ENCODE measurements around the gene CD2BP2. TPM values are rescaled to one million over a fixed set of nuclear protein-coding genes. Genes with fewer than 3 reads are reported as not detected.

CD2BP2 gene
- total and polyA plus RNA-seq, 9 of the 15 experiments (the other 6 are each of a cell fraction or from before 2014, with no cell fraction given) = 3.9 to 51.1 (median 32.8) TPM

- TF ChIP-seq UBTF (IDR thresholded peaks at IDR 0.05; ENCODE audit: borderline replicate concordance in 1 of 2, low read depth in 2 of 2, low read length in 2 of 2) (no peak), THAP7 (CRISPR knock-in tag; IDR thresholded peaks at IDR 0.05) (peak; percentile 80; the same call in 1 of the 2 replicates), FOXP4 (CRISPR knock-in tag; IDR thresholded peaks at IDR 0.05; ENCODE audit: borderline replicate concordance) (0 out of 2 replicates have a peak, but pooled peaks have one; percentile 29), ELF2 (CRISPR knock-in tag; IDR thresholded peaks at IDR 0.05) (peak; percentile 99), MEIS2 (IDR thresholded peaks at IDR 0.05; ENCODE audit: partially characterized antibody) (peak; percentile 47), FOXJ2 (tag; IDR thresholded peaks at IDR 0.05) (no peak), CBFA2T2 (conservative IDR thresholded peaks at IDR 0.05) (peak; percentile 79), E2F8 (IDR thresholded peaks at IDR 0.05; ENCODE audit: low read depth, partially characterized antibody) (peak; percentile 100), SIX5 (IDR thresholded peaks at IDR 0.05; ENCODE audit: borderline replicate concordance in 1 of 2, insufficient read depth in 1 of 2, low read depth in 1 of 2, low read length in 2 of 2) (peak; percentile 47 to 67; a peak in 3 of 4 replicates), NFIC (IDR thresholded peaks at IDR 0.05) (peak; percentile 66), CREM (IDR thresholded peaks at IDR 0.05; ENCODE audit: low read depth) (peak; percentile 96), CCNT2 (IDR thresholded peaks at IDR 0.05; ENCODE audit: borderline replicate concordance, extremely low read depth, insufficient read length, low read depth, low read length) (peak; percentile 68), HCFC1 (IDR thresholded peaks at IDR 0.05; ENCODE audit: low read depth, low read length) (peak; percentile 91), ZNF436 (CRISPR knock-in tag; IDR thresholded peaks at IDR 0.05) (no peak), HLTF (IDR thresholded peaks at IDR 0.05) (no peak; the same call in 1 of the 2 replicates), HIVEP1 (CRISPR knock-in tag; IDR thresholded peaks at IDR 0.05) (0 out of 2 replicates have a peak, but pooled peaks have one; percentile 54), ZNF277 (CRISPR knock-in tag; IDR thresholded peaks at IDR 0.05; ENCODE audit: borderline replicate concordance) (no peak)
Measured at GRCh38 chr16:30355144-30355953, at the start of gene CD2BP2 (continued).
